ENCODE data around the gene CLDN20.

CLDN20 gene

DNA sequence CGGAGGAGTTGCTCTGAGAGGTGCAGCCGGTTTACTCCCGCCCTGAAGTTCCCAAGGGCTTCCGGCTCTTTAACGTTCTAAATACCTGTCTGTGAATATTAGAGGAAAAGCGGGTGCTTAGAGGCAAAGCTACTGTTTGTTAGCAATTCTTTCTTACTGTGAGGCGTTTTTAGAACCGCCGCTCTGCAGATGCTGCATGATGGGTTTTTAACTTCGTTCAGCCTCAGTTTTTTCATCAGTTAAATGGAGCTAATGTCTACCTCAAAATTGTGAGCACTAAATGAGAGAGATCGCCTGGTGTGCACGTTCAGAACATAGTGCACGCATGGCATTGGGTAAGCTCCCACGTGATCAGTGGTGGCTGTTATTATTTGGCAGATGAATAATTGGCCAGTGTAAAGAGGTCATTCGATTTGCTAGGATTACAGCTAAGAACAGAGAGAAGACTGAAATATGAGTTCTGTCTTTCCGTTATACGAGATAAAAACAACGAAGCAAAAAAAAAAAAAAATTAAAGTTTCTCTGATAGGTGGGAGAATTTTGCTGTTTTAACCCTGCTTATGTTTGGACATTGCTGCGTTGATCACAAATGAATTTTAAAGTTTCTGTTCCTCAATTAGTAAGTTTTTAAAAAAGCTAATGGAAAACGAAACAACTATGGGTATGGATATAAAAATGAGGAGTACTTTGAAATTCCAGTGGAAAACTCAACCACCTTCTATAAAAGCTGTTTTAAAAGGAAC is 51.1 kb downstream of the CLDN20 start:
- DNase-seq = peak; percentile 66

DNA sequence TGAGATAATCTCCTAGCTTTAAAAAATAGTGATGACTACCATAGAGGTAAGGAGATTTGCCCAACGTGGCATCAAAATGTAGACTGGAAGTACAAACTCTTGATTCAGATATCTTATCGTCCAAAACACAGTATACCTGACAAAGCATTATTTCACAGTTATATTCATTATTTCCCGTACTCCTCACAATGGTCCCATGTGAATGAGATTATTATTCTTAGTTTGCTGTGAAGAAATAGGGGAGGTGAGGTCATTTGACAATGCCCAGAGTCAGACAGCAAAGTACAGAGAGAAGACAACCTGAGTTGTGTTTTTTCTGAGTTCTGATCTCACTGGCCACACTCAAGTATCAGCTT is 51.7 kb downstream of the CLDN20 start:
- DNase-seq = no peak

DNA sequence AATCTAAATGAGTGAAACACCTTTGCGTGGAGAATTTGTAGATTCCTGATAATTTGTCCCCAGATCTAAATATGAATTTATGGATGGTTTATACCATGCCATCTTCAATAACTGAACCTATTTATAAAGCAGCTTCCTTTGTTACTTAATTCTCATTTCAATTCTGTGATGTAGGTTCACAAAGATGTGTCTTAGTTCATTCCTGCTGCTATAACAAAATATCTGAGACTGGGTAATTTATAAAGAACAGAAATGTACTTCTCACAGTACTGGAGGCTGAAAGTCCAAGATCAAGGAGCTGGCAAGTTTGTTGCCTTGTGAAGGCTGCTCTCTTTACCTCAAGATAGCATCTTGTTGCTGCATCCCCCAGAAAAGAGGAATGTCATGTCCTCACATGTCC is 52.6 kb downstream of the CLDN20 start:
- DNase-seq = no peak

DNA sequence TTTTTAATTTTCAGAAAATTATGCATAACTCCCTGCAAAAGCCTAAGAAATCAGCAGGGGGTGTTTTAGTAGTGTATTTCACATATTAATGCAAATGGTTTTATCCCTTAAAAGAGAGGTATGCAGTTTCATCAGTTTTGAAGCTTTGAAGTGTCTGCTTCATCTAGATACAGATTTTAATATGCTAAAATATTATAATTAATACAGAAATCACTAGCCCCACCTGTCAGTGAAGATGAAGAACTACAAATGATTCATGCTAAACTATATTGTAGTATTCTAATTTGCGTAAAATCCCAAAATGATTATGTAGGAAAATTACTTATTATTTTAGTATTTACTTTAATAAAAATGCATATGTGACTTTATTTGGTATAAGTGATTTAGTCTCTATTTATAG is 53.4 kb downstream of the CLDN20 start:
- DNase-seq = no peak

DNA sequence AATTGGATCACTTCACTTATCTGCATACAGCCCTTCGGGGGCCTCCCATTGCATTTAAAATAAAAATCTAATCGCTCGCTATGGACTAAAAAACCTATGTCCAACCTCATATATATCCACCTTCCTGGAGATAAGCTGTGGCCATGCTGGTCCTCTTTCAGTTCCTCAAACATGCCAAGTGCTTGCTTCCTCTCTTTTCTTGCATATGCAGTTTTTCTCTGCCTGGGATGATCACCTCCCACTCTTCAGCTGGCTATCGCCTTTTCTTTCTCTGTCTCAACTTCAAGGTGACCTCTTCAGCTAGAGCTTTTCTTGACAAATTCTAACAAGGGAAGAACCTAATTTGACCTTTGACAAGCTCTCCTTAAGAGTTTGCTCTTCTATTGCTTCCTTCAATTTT is 56.1 kb downstream of the CLDN20 start:
- DNase-seq = no peak

DNA sequence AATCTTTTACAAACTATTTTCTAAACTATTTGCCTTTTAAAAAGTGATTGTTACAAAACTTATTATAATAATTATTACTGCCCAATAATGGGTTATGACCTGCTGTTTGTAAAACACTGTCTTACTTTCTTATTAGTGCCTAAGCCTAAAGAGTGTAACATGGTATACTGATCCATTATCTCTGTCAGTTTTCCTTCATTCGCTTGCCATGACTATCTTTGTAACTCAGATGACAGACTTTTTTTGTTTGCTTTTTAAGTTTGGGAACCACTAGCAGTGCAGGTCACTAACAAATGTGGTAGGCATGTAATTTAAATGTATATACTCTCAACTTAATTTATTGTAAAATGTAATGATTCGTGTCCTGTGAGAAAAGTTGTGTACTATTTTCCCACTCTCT is 60.4 kb downstream of the CLDN20 start:
- DNase-seq = no peak

DNA sequence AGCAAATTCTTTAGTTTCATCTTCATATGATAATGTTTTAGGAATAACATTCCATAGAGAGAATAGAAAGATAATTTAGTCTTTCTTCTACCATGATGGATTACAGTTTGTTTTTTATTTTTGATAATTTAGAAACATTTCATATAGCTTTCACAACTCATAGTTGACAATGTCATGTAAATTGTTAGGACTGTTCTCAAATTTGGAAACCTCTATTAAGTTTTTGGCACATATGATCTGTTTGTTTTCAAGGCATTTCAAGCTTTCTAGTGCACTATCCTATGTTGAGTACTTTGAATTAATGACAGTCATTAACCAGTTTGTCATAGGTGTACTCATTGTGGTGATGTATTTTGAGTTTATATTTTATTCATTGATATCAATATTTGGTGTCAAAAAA is 61.2 kb downstream of the CLDN20 start:
- DNase-seq = no peak

DNA sequence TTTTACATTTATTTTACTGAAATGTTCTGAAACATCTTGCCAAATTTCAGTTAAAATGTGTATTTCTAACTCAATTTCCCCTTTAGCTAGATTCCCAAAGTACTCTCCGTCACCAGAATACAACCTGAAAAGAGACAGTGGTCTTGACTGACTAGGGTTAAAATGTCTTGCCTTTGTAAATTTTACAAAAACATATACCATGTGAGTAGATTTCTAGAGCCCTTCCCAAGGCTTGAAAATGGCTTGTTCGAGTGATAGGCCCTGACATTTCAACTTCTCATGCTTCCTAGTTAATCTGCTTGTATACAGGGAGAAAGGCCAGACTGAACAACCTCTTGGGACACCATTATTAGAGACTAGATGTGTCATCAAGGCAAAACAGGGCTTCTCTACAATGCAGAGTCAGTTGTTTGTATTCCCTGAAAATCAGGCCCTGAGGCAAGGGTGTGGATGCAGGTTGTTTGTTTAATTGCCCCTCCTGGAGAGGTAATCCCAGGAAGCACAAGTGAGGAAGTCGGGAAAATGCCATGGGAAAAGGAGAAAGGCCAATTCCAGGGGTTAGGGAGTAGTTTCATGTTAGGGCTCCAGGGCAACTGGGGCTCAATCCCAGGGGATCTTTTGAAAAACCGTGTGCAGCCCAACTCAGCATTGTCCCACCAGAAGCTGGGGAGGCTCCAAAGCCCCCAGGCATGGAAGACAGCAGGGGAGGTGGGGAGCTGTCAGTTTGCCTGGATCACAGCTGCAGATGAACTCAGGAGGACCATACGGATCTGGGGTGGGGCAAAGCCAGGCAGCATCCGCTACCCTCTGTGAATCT is 62.1 kb downstream of the CLDN20 start:
- peak; percentile 16 for DNase-seq

All from NCI-H1048 (cell line).